Calu3 (cell line): ENCODE data around the gene HPSE2. TPM values are rescaled to one million over a fixed set of nuclear protein-coding genes. Genes with fewer than 3 reads are reported as not detected.
"Not testable (repeated sequence)": the region's sequence is repeated elsewhere in the genome, so short reads cannot be mapped to it uniquely, and the experiment has no call there.

Experiments
- BruUV-seq: library from RNA; stranded (reverse); fragments of 400-500 nt; replicated peaks from 2 replicates; lab custom pipeline; 2021; lab: Mats Ljungman, UMichigan
- CTCF ChIA-PET: fragments of 300-600 bp; sonication (Branson Sonifier 250); formaldehyde crosslinking; loops from one replicate; lab custom pipeline; 2022; ENCODE audit warnings: antibody characterized with exemption; lab: Charles Lee
- DNase-seq: peaks from one replicate; pipeline ENCODE4 v3.0.0; 2022
- H3K27ac Mint-ChIP-seq: one replicate; pipeline ENCODE4 v1.8.0; 2022; ENCODE audit warnings: mixed read lengths; ENCODE audit not compliant: unreplicated experiment
- H3K27me3 Mint-ChIP-seq: one replicate; pipeline ENCODE4 v1.8.0; 2022; ENCODE audit warnings: mixed read lengths; ENCODE audit not compliant: unreplicated experiment
- H3K36me3 Mint-ChIP-seq: one replicate; pipeline ENCODE4 v1.8.0; 2022; ENCODE audit warnings: mild to moderate bottlenecking, moderate library complexity, mixed read lengths; ENCODE audit not compliant: insufficient read depth, unreplicated experiment
- H3K4me1 Mint-ChIP-seq: one replicate; pipeline ENCODE4 v1.8.0; 2022; ENCODE audit warnings: mild to moderate bottlenecking, low read depth, mixed read lengths; ENCODE audit not compliant: unreplicated experiment
- H3K4me3 Mint-ChIP-seq: one replicate; pipeline ENCODE4 v1.8.0; 2022; ENCODE audit warnings: mild to moderate bottlenecking, low read depth, moderate library complexity, mixed read lengths; ENCODE audit not compliant: unreplicated experiment
- H3K9me3 Mint-ChIP-seq: one replicate; pipeline ENCODE4 v1.8.0; 2022; ENCODE audit warnings: low read depth, mixed read lengths; ENCODE audit not compliant: unreplicated experiment
- CTCF ChIP-seq: fragments of 200-600 bp; IDR thresholded peaks from one replicate; pipeline ENCODE4 v1.8.0; 2022; ENCODE audit warnings: antibody characterized with exemption; ENCODE audit not compliant: unreplicated experiment
- intact Hi-C: fragments of 100-400 bp; cut with micrococcal nuclease; formaldehyde crosslinking; loops from one replicate; pipeline ENCODE4 v1.10.0; 2022; ENCODE audit not compliant: unreplicated experiment
- total RNA-seq: library from RNA; stranded (reverse); gene quantifications from 2 replicates; pipeline ENCODE4 v1.2.3, GENCODE V29; 2022

HPSE2 gene
- total RNA-seq, 1 experiment from 2014 or later, result not detected

- intact Hi-C loops, result no loop called here
- Mint-ChIP-seq H3K27me3 (peaks cover 29% of the 10 kb centered on the region), H3K4me3 (no peak overlapping the region), H3K9me3 (no peaks in the 10 kb centered on the region), H3K36me3 (no peaks in the 10 kb centered on the region), H3K4me1 (no peaks in the 10 kb centered on the region), H3K27ac (no peak overlapping the region)
- no peak for DNase-seq
- CTCF ChIA-PET, result no interaction called here
- TF ChIP-seq CTCF, result no peak
- BruUV-seq, result no TSS peak
Observed at GRCh38 chr10:98556061-98556460, 679.6 kb downstream of the HPSE2 start.

GRCh38 chr10:98555021-98555619 is 680.5 kb downstream of the HPSE2 start:
- H3K36me3 Mint-ChIP-seq, result no peaks in the 10 kb centered on the region
- no peak overlapping the region for H3K4me3 Mint-ChIP-seq
- peaks cover 34% of the 10 kb centered on the region for H3K27me3 Mint-ChIP-seq
- no peaks in the 10 kb centered on the region for H3K9me3 Mint-ChIP-seq
- H3K4me1 Mint-ChIP-seq, result no peaks in the 10 kb centered on the region
- no peak for DNase-seq
- BruUV-seq, result no TSS peak
- H3K27ac Mint-ChIP-seq, result no peak overlapping the region
- no peak for TF ChIP-seq CTCF
- CTCF ChIA-PET, result no interaction called here
- intact Hi-C loops, result no loop called here

GRCh38 chr10:98541561-98541960 is 694.1 kb downstream of the HPSE2 start:
- H3K4me1 Mint-ChIP-seq, result peaks cover 21% of the 10 kb centered on the region
- CTCF ChIA-PET, intact Hi-C loops, DNase-seq, BruUV-seq, H3K27ac Mint-ChIP-seq, H3K9me3 Mint-ChIP-seq, H3K27me3 Mint-ChIP-seq, H3K36me3 Mint-ChIP-seq: not testable (repeated sequence)
- H3K4me3 Mint-ChIP-seq, result peak overlapping the region; percentile 65

- H3K36me3 Mint-ChIP-seq, result no peaks in the 10 kb centered on the region
- H3K27ac Mint-ChIP-seq, result no peak overlapping the region
- no peak for TF ChIP-seq CTCF
- H3K9me3 Mint-ChIP-seq, result peaks cover 3% of the 10 kb centered on the region
- DNase-seq, result no peak
- H3K4me1 Mint-ChIP-seq, result peaks cover 27% of the 10 kb centered on the region
- no TSS peak for BruUV-seq
- H3K4me3 Mint-ChIP-seq, result no peak overlapping the region
- intact Hi-C loops, result no loop called here
- CTCF ChIA-PET, result no interaction called here
- H3K27me3 Mint-ChIP-seq, result no peaks in the 10 kb centered on the region
Observed at GRCh38 chr10:98539578-98539977, 696.1 kb downstream of the HPSE2 start.

- Mint-ChIP-seq H3K4me1 (peaks cover 27% of the 10 kb centered on the region), H3K9me3 (peaks cover 3% of the 10 kb centered on the region), H3K4me3 (no peak overlapping the region), H3K27me3 (no peaks in the 10 kb centered on the region), H3K36me3 (no peaks in the 10 kb centered on the region), H3K27ac (no peak overlapping the region)
- BruUV-seq, result no TSS peak
- no peak for TF ChIP-seq CTCF
- intact Hi-C loops, result no loop called here
- CTCF ChIA-PET, result no interaction called here
- DNase-seq, result no peak
Observed at GRCh38 chr10:98538472-98538871, 697.2 kb downstream of the HPSE2 start.
